HG02571 (cell line): ENCODE measurements around the gene TMEM238.

ENCODE experiments used
- ATAC-seq: cut with Tn5 transposase; IDR thresholded peaks from one replicate; pipeline ENCODE4 v1.9.1; 2021; ENCODE audit warnings: mild to moderate bottlenecking, moderate library complexity; ENCODE audit not compliant: unreplicated experiment

The TMEM238 gene

GRCh38 chr19:55360902-55361301 lies 23.2 kb downstream of the TMEM238 start:
- ATAC-seq: no peak

- ATAC-seq: no peak
These were observed 24.9 kb downstream of the TMEM238 start for GRCh38 chr19:55358943-55359908.

GRCh38 chr19:55358493-55358892 lies 25.6 kb downstream of the TMEM238 start:
- no peak for ATAC-seq

GRCh38 chr19:55355213-55355821 lies 28.8 kb downstream of the TMEM238 start:
- ATAC-seq: no peak

- ATAC-seq: no peak
These were observed 29.3 kb downstream of the TMEM238 start, which contains the start of gene COX6B2 for GRCh38 chr19:55354698-55355212. COX6B2 (minus strand) TSS chr19:55354719; CDS start chr19:55354521, 198 bp downstream.

GRCh38 chr19:55353803-55354697 lies 30.0 kb downstream of the TMEM238 start:
- ATAC-seq: no peak

GRCh38 chr19:55353356-55353802 lies 30.7 kb downstream of the TMEM238 start:
- no peak for ATAC-seq

GRCh38 chr19:55352549-55353145 lies 31.4 kb downstream of the TMEM238 start:
- no peak for ATAC-seq

GRCh38 chr19:55352040-55352439 lies 32.1 kb downstream of the TMEM238 start:
- ATAC-seq: no peak

GRCh38 chr19:55350620-55351315 lies 33.3 kb downstream of the TMEM238 start:
- ATAC-seq: no peak

GRCh38 chr19:55348317-55349034 lies 35.6 kb downstream of the TMEM238 start:
- no peak for ATAC-seq

- ATAC-seq: no peak
These were observed 36.6 kb downstream of the TMEM238 start for GRCh38 chr19:55347442-55348009.

GRCh38 chr19:55346725-55347441 lies 37.2 kb downstream of the TMEM238 start:
- ATAC-seq: no peak

- ATAC-seq: no peak
These were observed 38.0 kb downstream of the TMEM238 start for GRCh38 chr19:55345818-55346724.

- ATAC-seq: no peak
These were observed 38.8 kb downstream of the TMEM238 start for GRCh38 chr19:55345101-55345817.

GRCh38 chr19:55344444-55344843 lies 39.6 kb downstream of the TMEM238 start:
- no peak for ATAC-seq
